HG02938 (cell line): ENCODE results near the gene CCDC195.

Source experiments
- ATAC-seq: cut with Tn5 transposase; IDR thresholded peaks from one replicate; pipeline ENCODE4 v1.9.1; 2021; ENCODE audit warnings: mild to moderate bottlenecking, moderate library complexity; ENCODE audit not compliant: unreplicated experiment

Gene CCDC195

GRCh38 chr2:224716201-224716600, at the start of gene CCDC195:
CCDC195 (minus strand) TSS chr2:224716365; CDS start chr2:224716365, 0 bp downstream.
- no peak for ATAC-seq

- peak; percentile 84 for ATAC-seq
Observed at GRCh38 chr2:224764565-224765236, 48.5 kb upstream of the CCDC195 start.

- no peak for ATAC-seq
Observed at GRCh38 chr2:224757934-224758548, 41.9 kb upstream of the CCDC195 start.

- ATAC-seq, result no peak
Observed at GRCh38 chr2:224753743-224754540, 37.8 kb upstream of the CCDC195 start.

- peak; percentile 72 for ATAC-seq
Observed at GRCh38 chr2:224751996-224752698, 36.0 kb upstream of the CCDC195 start.

- ATAC-seq, result no peak
Observed at GRCh38 chr2:224749136-224749535, 33.0 kb upstream of the CCDC195 start.

GRCh38 chr2:224747765-224748164, 31.6 kb upstream of the CCDC195 start:
- no peak for ATAC-seq

GRCh38 chr2:224736227-224736626, 20.1 kb upstream of the CCDC195 start:
- no peak for ATAC-seq

- ATAC-seq, result no peak
Observed at GRCh38 chr2:224734949-224735348, 18.8 kb upstream of the CCDC195 start.

- ATAC-seq, result no peak
Observed at GRCh38 chr2:224731665-224732064, 15.5 kb upstream of the CCDC195 start.

GRCh38 chr2:224729435-224729834, 13.3 kb upstream of the CCDC195 start:
- ATAC-seq, result no peak

- no peak for ATAC-seq
Observed at GRCh38 chr2:224724331-224724730, 8.2 kb upstream of the CCDC195 start.

- peak; percentile 52 for ATAC-seq
Observed at GRCh38 chr2:224723586-224724217, 7.5 kb upstream of the CCDC195 start.

- ATAC-seq, result no peak
Observed at GRCh38 chr2:224722770-224723169, 6.6 kb upstream of the CCDC195 start.

GRCh38 chr2:224722250-224722649, 6.1 kb upstream of the CCDC195 start:
- ATAC-seq, result no peak

- no peak for ATAC-seq
Observed at GRCh38 chr2:224716921-224717320, 756 bp upstream of the CCDC195 start.

GRCh38 chr2:224711859-224712665, 4.1 kb downstream of the CCDC195 start:
- ATAC-seq, result no peak

GRCh38 chr2:224711381-224711780, 4.8 kb downstream of the CCDC195 start:
- no peak for ATAC-seq

GRCh38 chr2:224709301-224709700, 6.9 kb downstream of the CCDC195 start:
- no peak for ATAC-seq

GRCh38 chr2:224694502-224694901, 21.7 kb downstream of the CCDC195 start:
- ATAC-seq, result no peak
